Loucy (cell line): ENCODE data around the gene LTBP1.

Experiments used
- EZH2phosphoT487 ChIP-seq: fragments of 200-600 bp; IDR thresholded peaks from 2 replicates; pipeline ENCODE4 v1.6.1; 2018; ENCODE audit warnings: antibody characterized with exemption, mild to moderate bottlenecking, moderate library complexity, borderline replicate concordance
- TF ChIP-seq, protein P1 (sequence below): fragments of 200-600 bp; sonication (generic); conservative IDR thresholded peaks from 2 replicates; pipeline ENCODE4 v1.5.1; 2014; ENCODE audit warnings: mild to moderate bottlenecking, antibody characterized with exemption, low read length

DNA sequence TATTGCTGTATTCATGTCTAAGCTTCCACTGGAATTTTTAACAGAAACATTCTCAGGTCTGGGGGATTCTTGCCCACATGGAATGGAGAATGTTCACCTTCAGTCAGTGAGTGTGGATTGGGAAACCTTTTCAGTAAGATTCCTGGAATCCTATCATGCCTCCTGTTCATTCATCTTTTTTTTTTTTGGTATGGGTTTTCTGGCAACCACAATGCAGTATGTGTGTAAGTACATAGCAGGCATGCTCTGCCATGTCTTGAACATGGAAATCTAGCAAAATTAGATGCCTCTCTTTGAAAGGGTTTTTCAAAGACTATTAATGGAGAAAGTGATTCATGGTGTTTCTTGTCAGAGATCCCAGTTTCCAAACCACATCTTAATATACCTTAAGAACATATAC lies 176.5 kb downstream of the LTBP1 start:
- TF ChIP-seq, protein P1, sequence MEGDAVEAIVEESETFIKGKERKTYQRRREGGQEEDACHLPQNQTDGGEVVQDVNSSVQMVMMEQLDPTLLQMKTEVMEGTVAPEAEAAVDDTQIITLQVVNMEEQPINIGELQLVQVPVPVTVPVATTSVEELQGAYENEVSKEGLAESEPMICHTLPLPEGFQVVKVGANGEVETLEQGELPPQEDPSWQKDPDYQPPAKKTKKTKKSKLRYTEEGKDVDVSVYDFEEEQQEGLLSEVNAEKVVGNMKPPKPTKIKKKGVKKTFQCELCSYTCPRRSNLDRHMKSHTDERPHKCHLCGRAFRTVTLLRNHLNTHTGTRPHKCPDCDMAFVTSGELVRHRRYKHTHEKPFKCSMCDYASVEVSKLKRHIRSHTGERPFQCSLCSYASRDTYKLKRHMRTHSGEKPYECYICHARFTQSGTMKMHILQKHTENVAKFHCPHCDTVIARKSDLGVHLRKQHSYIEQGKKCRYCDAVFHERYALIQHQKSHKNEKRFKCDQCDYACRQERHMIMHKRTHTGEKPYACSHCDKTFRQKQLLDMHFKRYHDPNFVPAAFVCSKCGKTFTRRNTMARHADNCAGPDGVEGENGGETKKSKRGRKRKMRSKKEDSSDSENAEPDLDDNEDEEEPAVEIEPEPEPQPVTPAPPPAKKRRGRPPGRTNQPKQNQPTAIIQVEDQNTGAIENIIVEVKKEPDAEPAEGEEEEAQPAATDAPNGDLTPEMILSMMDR = no peak
- TF ChIP-seq EZH2phosphoT487 = no peak
